Activated CD4-positive, alpha-beta memory T cell treated with anti-CD3 and anti-CD28 coated beads, Interleukin-2, amount 10 ng/mL, durations not matched to agents 7 days and 5 days (primary cell): ENCODE data around the gene KIAA0513. TPM values are rescaled to one million over a fixed set of nuclear protein-coding genes. Genes with fewer than 3 reads are reported as not detected.

ENCODE experiments used
- CTCF ChIA-PET: fragments of 350-600 bp; sonication (Branson Sonifier 250); formaldehyde crosslinking; loops from one replicate; lab custom pipeline; 2021; ENCODE audit warnings: antibody characterized with exemption, inconsistent platforms; lab: Charles Lee
- POLR2A ChIA-PET: fragments of 350-600 bp; sonication (Branson Sonifier 250); formaldehyde crosslinking; loops from one replicate; lab custom pipeline; 2021; ENCODE audit warnings: antibody characterized with exemption; lab: Charles Lee
- DNase-seq: peaks from one replicate; pipeline ENCODE4 v3.0.0-alpha.2; 2020
- H3K27ac Mint-ChIP-seq: one replicate; pipeline ENCODE4 v1.8.0; 2021; ENCODE audit warnings: mild to moderate bottlenecking, mixed read lengths
- H3K27me3 Mint-ChIP-seq: one replicate; pipeline ENCODE4 v1.8.0; 2021; ENCODE audit warnings: mixed read lengths
- H3K36me3 Mint-ChIP-seq: one replicate; pipeline ENCODE4 v1.8.0; 2021; ENCODE audit warnings: low read depth, mixed read lengths
- H3K4me1 Mint-ChIP-seq: one replicate; pipeline ENCODE4 v1.8.0; 2021; ENCODE audit warnings: mixed read lengths
- H3K4me3 Mint-ChIP-seq: one replicate; pipeline ENCODE4 v1.8.0; 2021; ENCODE audit warnings: mild to moderate bottlenecking, mixed read lengths
- H3K9me3 Mint-ChIP-seq: one replicate; pipeline ENCODE4 v1.8.0; 2021; ENCODE audit warnings: mixed read lengths
- total RNA-seq, 2 experiments: library from RNA; stranded (reverse); gene quantifications; one replicate each; pipeline ENCODE4 v1.2.3, GENCODE V29; 2021

Gene KIAA0513, protein sequence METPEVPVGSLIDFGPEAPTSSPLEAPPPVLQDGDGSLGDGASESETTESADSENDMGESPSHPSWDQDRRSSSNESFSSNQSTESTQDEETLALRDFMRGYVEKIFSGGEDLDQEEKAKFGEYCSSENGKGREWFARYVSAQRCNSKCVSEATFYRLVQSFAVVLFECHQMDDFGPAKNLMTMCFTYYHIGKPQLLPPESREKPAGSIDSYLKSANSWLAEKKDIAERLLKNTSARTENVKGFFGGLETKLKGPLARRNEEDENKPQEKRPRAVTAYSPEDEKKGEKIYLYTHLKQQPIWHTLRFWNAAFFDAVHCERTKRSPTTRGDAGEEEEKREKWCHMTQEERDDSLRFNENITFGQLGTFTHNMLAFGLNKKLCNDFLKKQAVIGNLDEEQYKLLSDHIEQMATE
- 1 to 10 TPM; 7.4 to 7.9 TPM for total RNA-seq

DNA sequence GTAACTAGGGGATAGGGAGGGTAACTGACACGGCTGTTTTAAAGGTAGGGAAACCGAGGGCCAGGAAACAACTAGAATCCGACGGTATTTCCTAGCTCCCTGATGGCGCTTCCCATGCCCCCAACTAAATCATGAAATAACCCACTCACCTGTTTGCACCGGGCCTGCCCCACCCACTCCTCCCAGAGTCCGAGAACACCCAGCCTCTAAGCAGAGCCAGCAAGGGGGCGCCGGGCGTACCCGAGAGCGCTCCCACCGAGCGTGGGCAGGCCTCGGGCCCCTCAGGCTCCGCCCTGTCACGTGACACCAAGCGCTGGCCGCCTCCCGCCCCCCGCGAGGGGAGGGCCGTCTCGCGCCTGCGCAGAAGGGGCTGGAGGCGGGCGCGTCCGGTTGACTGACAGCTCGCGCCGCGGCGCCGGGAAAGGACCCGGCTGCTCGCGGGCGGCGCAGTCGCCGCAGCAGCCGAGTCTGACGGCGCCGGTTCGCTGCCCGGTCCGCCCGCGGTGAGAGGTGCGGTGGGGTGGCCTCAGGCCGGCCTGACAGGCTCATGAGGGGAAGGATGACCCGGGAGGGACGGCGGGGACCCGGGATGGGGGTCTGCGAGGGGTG is at the start of gene KIAA0513:
TSS of gene KIAA0513 (plus strand) at position 447 of the 609 bp plus-strand sequence. CDS start 39,277 bp downstream, outside the sequence.
- Mint-ChIP-seq H3K4me1 (peaks cover 40% of the 10 kb centered on the region), H3K27ac (peak within 1 kb of the TSS; percentile 85), H3K27me3 (peaks cover 2% of the 10 kb centered on the region), H3K36me3 (no peaks in the 10 kb centered on the region), H3K9me3 (no peaks in the 10 kb centered on the region), H3K4me3 (peak within 1 kb of the TSS; percentile 85)
- ChIA-PET CTCF (interaction anchor here (0.6 to 2.7 kb wide), 14 partner anchors 11 to 840 kb away, joined by 3 to 14 read pairs (median 4); partner anchors contain the start of gene TAF1C), POLR2A (interaction anchor here (0.6 to 3.4 kb wide), 9 partner anchors 11 to 526 kb away, joined by 3 to 56 read pairs (median 6); partner anchors contain the start of gene ZDHHC7)
- peak; percentile 96 for DNase-seq

DNA sequence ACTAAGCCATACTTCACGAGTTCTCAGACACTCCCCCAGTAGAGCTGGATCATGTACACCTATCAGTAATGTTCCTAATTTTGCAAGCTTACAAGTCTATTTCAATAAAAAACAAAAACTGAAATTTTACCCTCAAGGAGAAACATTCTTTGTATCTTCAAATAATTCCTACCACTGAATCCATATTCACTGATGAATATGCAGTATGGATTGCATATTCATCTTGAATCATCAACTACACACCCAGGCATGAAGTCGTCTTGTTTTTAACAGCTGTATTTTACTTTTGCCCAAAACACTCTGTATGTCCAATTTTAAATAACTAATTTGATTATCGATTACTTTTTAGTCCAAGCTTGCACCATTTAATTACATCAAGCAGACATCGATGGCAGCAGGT is 48.1 kb upstream of the KIAA0513 start:
- no peak for DNase-seq
- CTCF ChIA-PET: interaction anchor here (0.6 to 1.3 kb wide), 6 partner anchors 8 to 720 kb away, joined by 3 to 10 read pairs (median 3); no protein-coding TSS in a partner anchor
- H3K27ac Mint-ChIP-seq: no peak overlapping the region
- H3K36me3 Mint-ChIP-seq: peaks cover 35% of the 10 kb centered on the region
- H3K4me1 Mint-ChIP-seq: no peaks in the 10 kb centered on the region
- H3K4me3 Mint-ChIP-seq: no peak overlapping the region
- POLR2A ChIA-PET: no interaction called here
- H3K9me3 Mint-ChIP-seq: no peaks in the 10 kb centered on the region
- H3K27me3 Mint-ChIP-seq: no peaks in the 10 kb centered on the region

- CTCF ChIA-PET: interaction anchor here (1.0 to 1.5 kb wide), 3 partner anchors 9 to 104 kb away, joined by 3 to 5 read pairs (median 4); no protein-coding TSS in a partner anchor
- no peaks in the 10 kb centered on the region for H3K9me3 Mint-ChIP-seq
- H3K27me3 Mint-ChIP-seq: no peaks in the 10 kb centered on the region
- DNase-seq: no peak
- peaks cover 3% of the 10 kb centered on the region for H3K4me1 Mint-ChIP-seq
- no peak overlapping the region for H3K27ac Mint-ChIP-seq
- no peak overlapping the region for H3K4me3 Mint-ChIP-seq
- peaks cover 30% of the 10 kb centered on the region for H3K36me3 Mint-ChIP-seq
- POLR2A ChIA-PET: no interaction called here
These were observed 45.2 kb upstream of the KIAA0513 start for GRCh38 chr16:84982434-84982833.

- no peaks in the 10 kb centered on the region for H3K27me3 Mint-ChIP-seq
- peaks cover 41% of the 10 kb centered on the region for H3K36me3 Mint-ChIP-seq
- no peak overlapping the region for H3K4me3 Mint-ChIP-seq
- no peak for DNase-seq
- no peak overlapping the region for H3K27ac Mint-ChIP-seq
- no peaks in the 10 kb centered on the region for H3K9me3 Mint-ChIP-seq
- POLR2A ChIA-PET: no interaction called here
- CTCF ChIA-PET: interaction anchor here (1.2 kb wide), 1 partner anchor 14 kb away, joined by 3 read pairs; no protein-coding TSS in a partner anchor
- H3K4me1 Mint-ChIP-seq: peaks cover 3% of the 10 kb centered on the region
These were observed 42.2 kb upstream of the KIAA0513 start for GRCh38 chr16:84985079-84986065.

GRCh38 chr16:84986102-84986501 is 41.5 kb upstream of the KIAA0513 start:
- Mint-ChIP-seq H3K9me3 (no peaks in the 10 kb centered on the region), H3K4me1 (peaks cover 3% of the 10 kb centered on the region), H3K27ac (no peak overlapping the region), H3K4me3 (no peak overlapping the region), H3K27me3 (no peaks in the 10 kb centered on the region), H3K36me3 (peaks cover 43% of the 10 kb centered on the region)
- no peak for DNase-seq
- POLR2A ChIA-PET: no interaction called here
- CTCF ChIA-PET: interaction anchor here (1.2 kb wide), 1 partner anchor 15 kb away, joined by 3 read pairs; no protein-coding TSS in a partner anchor

- Mint-ChIP-seq H3K36me3 (peaks cover 39% of the 10 kb centered on the region), H3K27ac (no peak overlapping the region), H3K27me3 (no peaks in the 10 kb centered on the region), H3K4me1 (peaks cover 3% of the 10 kb centered on the region), H3K9me3 (no peaks in the 10 kb centered on the region), H3K4me3 (no peak overlapping the region)
- POLR2A ChIA-PET: no interaction called here
- no peak for DNase-seq
- CTCF ChIA-PET: no interaction called here
These were observed 40.7 kb upstream of the KIAA0513 start for GRCh38 chr16:84986879-84987278.

GRCh38 chr16:84988328-84989080 is 39.1 kb upstream of the KIAA0513 start:
- Mint-ChIP-seq H3K4me3 (no peak overlapping the region), H3K9me3 (no peaks in the 10 kb centered on the region), H3K27me3 (no peaks in the 10 kb centered on the region), H3K4me1 (peaks cover 3% of the 10 kb centered on the region), H3K36me3 (peaks cover 39% of the 10 kb centered on the region), H3K27ac (no peak overlapping the region)
- POLR2A ChIA-PET: no interaction called here
- no peak for DNase-seq
- CTCF ChIA-PET: no interaction called here

GRCh38 chr16:84989749-84990620 is 37.6 kb upstream of the KIAA0513 start:
- POLR2A ChIA-PET: no interaction called here
- Mint-ChIP-seq H3K36me3 (peaks cover 52% of the 10 kb centered on the region), H3K9me3 (no peaks in the 10 kb centered on the region), H3K4me1 (peaks cover 10% of the 10 kb centered on the region), H3K27ac (no peak overlapping the region), H3K4me3 (no peak overlapping the region), H3K27me3 (no peaks in the 10 kb centered on the region)
- DNase-seq: no peak
- CTCF ChIA-PET: interaction anchor here (0.7 to 1.6 kb wide), 2 partner anchors 235 to 263 kb away, joined by 3 to 4 read pairs; no protein-coding TSS in a partner anchor

GRCh38 chr16:84990782-84991181 is 36.8 kb upstream of the KIAA0513 start:
- DNase-seq: no peak
- Mint-ChIP-seq H3K27ac (no peak overlapping the region), H3K9me3 (no peaks in the 10 kb centered on the region), H3K4me1 (peaks cover 18% of the 10 kb centered on the region), H3K4me3 (no peak overlapping the region), H3K36me3 (peaks cover 60% of the 10 kb centered on the region), H3K27me3 (no peaks in the 10 kb centered on the region)
- ChIA-PET CTCF (interaction anchor here (1.0 to 1.6 kb wide), 2 partner anchors 96 to 236 kb away, joined by 3 to 4 read pairs; no protein-coding TSS in a partner anchor), POLR2A (no interaction called here)

DNA sequence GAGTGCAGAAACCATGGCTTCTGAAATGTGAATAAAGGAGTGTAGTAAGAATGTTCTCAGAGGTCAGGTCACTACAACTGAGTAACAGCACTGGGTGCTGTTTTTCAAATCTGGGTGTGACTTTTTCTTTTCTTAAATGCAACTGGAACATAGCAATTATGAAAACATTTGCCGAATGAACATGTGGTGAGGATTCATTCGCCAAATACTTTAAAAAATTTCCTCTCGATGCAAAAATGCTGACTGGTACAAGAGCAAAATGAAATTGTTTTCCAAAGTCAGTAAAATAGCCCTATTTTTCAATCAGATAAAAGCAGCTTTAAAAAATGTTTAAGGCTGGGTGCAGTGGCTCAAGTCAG is 34.9 kb upstream of the KIAA0513 start:
- H3K4me1 Mint-ChIP-seq: peaks cover 23% of the 10 kb centered on the region
- peaks cover 48% of the 10 kb centered on the region for H3K36me3 Mint-ChIP-seq
- H3K9me3 Mint-ChIP-seq: no peaks in the 10 kb centered on the region
- no peaks in the 10 kb centered on the region for H3K27me3 Mint-ChIP-seq
- CTCF ChIA-PET: interaction anchor here (0.6 kb wide), 1 partner anchor 321 kb away, joined by 3 read pairs; no protein-coding TSS in a partner anchor
- no peak for DNase-seq
- no peak overlapping the region for H3K27ac Mint-ChIP-seq
- no peak overlapping the region for H3K4me3 Mint-ChIP-seq
- POLR2A ChIA-PET: no interaction called here

DNA sequence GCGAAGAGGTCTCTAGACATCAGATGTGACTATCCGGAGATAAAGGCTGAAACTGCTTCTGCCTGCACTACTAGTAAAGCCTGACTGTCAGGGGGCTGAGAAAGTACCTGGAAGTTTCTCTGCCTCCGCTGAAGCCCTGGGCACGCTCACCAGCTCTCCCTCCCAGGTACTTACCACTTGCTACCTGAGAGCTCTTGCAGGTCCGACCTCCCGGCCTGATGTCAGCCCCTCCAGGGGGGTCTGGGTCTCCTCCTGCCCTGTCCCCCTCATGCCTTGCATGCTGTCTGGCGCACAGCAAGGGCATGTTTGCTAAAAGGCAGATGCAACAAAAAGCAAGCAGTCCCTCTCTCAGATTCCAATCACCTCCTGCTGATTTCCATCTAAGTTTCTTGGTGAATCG is 33.7 kb upstream of the KIAA0513 start:
- CTCF ChIA-PET: no interaction called here
- Mint-ChIP-seq H3K27me3 (no peaks in the 10 kb centered on the region), H3K9me3 (no peaks in the 10 kb centered on the region), H3K4me1 (peaks cover 23% of the 10 kb centered on the region), H3K36me3 (peaks cover 45% of the 10 kb centered on the region), H3K4me3 (no peak overlapping the region), H3K27ac (no peak overlapping the region)
- POLR2A ChIA-PET: no interaction called here
- no peak for DNase-seq
